ENCODE results near the gene EXOC7. TPM values are rescaled to one million over a fixed set of nuclear protein-coding genes. Genes with fewer than 3 reads are reported as not detected.

The EXOC7 gene
- total and polyA plus RNA-seq, 2 of the 4 experiments (the other 2 are of a cell fraction): 85.9 to 118 TPM

GRCh38 chr17:76077584-76078110, 25.9 kb downstream of the EXOC7 start:
- H4K5ac ChIP-seq (ENCODE audit: low read depth, low read length): no peak overlapping the region
- no peak overlapping the region for H3K4me2 ChIP-seq (ENCODE audit: low read depth, low read length)
- H3K36me3 ChIP-seq (ENCODE audit: control insufficient read depth, insufficient read depth, low read length): peaks cover 4% of the 10 kb centered on the region; the same call in 1 of the 2 replicates
- no peak overlapping the region for H3K4me3 ChIP-seq (ENCODE audit: insufficient read depth, low read depth, low read length)
- dilution Hi-C loops (cut with HindIII; ENCODE audit: low sequenced_read_pairs, unreplicated experiment) (no loop called here), intact Hi-C loops (cut with micrococcal nuclease) (loop anchor here (10.0 kb wide), 1 partner anchor 173 kb away; the partner anchor contains the start of gene MRPL38), in situ Hi-C loops (cut with MboI; ENCODE audit: low sequenced_read_pairs) (no loop called here)
- H3K9ac ChIP-seq (ENCODE audit: low read depth, low read length): no peak overlapping the region
- no peak overlapping the region for H2BK120ac ChIP-seq (ENCODE audit: low read depth, low read length)
- no peak overlapping the region for H2AK9ac ChIP-seq (replicated peaks; ENCODE audit: low read depth, low read length, poor library complexity)
- H3K4me1 ChIP-seq (ENCODE audit: control insufficient read depth, insufficient read depth, low read length): peaks cover 3% of the 10 kb centered on the region; the same call in 1 of the 2 replicates
- H3K4ac ChIP-seq (ENCODE audit: low read depth, low read length): no peak overlapping the region
- ChIA-PET CTCF (no interaction called here), POLR2A (ENCODE audit: unreplicated experiment) (no interaction called here)
- WGBS, 2 experiments (ENCODE audit: extremely low coverage in 2 of 2, insufficient read length in 1 of 2): 7% methylated on average over 3 of the region's 12 CpGs; no CpG with 5 or more reads in 1 of the 2 experiments
- ATAC-seq (ENCODE audit: low read depth): no peak
- H3K9me3 ChIP-seq (ENCODE audit: control insufficient read depth, insufficient read depth, low read length): no peaks in the 10 kb centered on the region
- BruUV-seq (replicated peaks): no TSS peak
- TF ChIP-seq POLR2A (IDR thresholded peaks at IDR 0.05; ENCODE audit: low read depth, low read length) (no peak), RCOR1 (IDR thresholded peaks at IDR 0.05; ENCODE audit: insufficient replicate concordance, low read length) (no peak), SMC3 (IDR thresholded peaks at IDR 0.05; ENCODE audit: low read depth, low read length) (no peak), MAZ (IDR thresholded peaks at IDR 0.05; ENCODE audit: borderline replicate concordance, low read depth, low read length) (no peak), CTCF (conservative IDR thresholded peaks at IDR 0.05; ENCODE audit: low read depth, low read length) (no peak), RAD21 (IDR thresholded peaks at IDR 0.05; ENCODE audit: low read length) (no peak), USF2 (IDR thresholded peaks at IDR 0.05; ENCODE audit: low read depth, low read length) (no peak), NFE2L2 (IDR thresholded peaks at IDR 0.05; ENCODE audit: low read depth, low read length) (no peak), BHLHE40 (IDR thresholded peaks at IDR 0.05; ENCODE audit: low read depth, low read length) (no peak), RFX5 (IDR thresholded peaks at IDR 0.05; ENCODE audit: low read depth, low read length) (no peak), ELK1 (IDR thresholded peaks at IDR 0.05; ENCODE audit: borderline replicate concordance, low read depth, low read length) (no peak), MAFK (IDR thresholded peaks at IDR 0.05; ENCODE audit: low read depth, low read length) (no peak), FOS (IDR thresholded peaks at IDR 0.05; ENCODE audit: low read depth, low read length) (no peak), CHD1 (IDR thresholded peaks at IDR 0.05; ENCODE audit: low read depth, low read length) (no peak), CEBPB (IDR thresholded peaks at IDR 0.05; ENCODE audit: low read depth, low read length) (no peak), MXI1 (IDR thresholded peaks at IDR 0.05; ENCODE audit: borderline replicate concordance, low read depth, low read length) (no peak)
- no peak overlapping the region for H4K8ac ChIP-seq (ENCODE audit: low read depth in 2 of 2, low read length in 2 of 2)
- no peak overlapping the region for H2AK5ac ChIP-seq (ENCODE audit: low read depth, low read length)
- no peak overlapping the region for H2AFZ ChIP-seq (replicated peaks; ENCODE audit: low read length, poor library complexity)
- H3K9me1 ChIP-seq (ENCODE audit: insufficient read depth, low read length): peaks cover 11% of the 10 kb centered on the region
- no peak overlapping the region for H2BK20ac ChIP-seq (ENCODE audit: low read depth, low read length)
- DNase-seq: no peak
- H3K56ac ChIP-seq (ENCODE audit: extremely low read depth, insufficient read depth, low read length): no peak overlapping the region
- peaks cover 0 to 4% of the 10 kb centered on the region in 2 experiments; a peak in 2 of 4 replicates for H3K79me1 ChIP-seq (ENCODE audit: low read depth in 1 of 2, low read length in 2 of 2)
- H2BK15ac ChIP-seq (ENCODE audit: low read depth, low read length): no peak overlapping the region
- no peak overlapping the region for H2BK5ac ChIP-seq (ENCODE audit: low read depth, low read length, poor library complexity, severe bottlenecking)
- H3K23ac ChIP-seq (ENCODE audit: low read depth, low read length): no peak overlapping the region
- H3K14ac ChIP-seq (replicated peaks; ENCODE audit: low read depth, low read length): no peak overlapping the region
- H3K27ac ChIP-seq (ENCODE audit: insufficient read depth, low read length): no peak overlapping the region
- H4K20me1 ChIP-seq (ENCODE audit: insufficient read depth, low read length): peaks cover 14% of the 10 kb centered on the region
- H3K27me3 ChIP-seq (ENCODE audit: control insufficient read depth, insufficient read depth, low read length): peaks cover 66% of the 10 kb centered on the region
- H4K91ac ChIP-seq (ENCODE audit: insufficient read depth, low read depth, low read length): no peak overlapping the region
- no peak overlapping the region for H3K18ac ChIP-seq (ENCODE audit: low read depth, low read length)

Measured in IMR-90 (cell line).